ENCODE results near the gene PPM1B.
"Not testable (repeated sequence)": the region's sequence is repeated elsewhere in the genome, so short reads cannot be mapped to it uniquely, and the experiment has no call there.

- TF ChIP-seq TAF1, POLR2A, SPI1, POLR2AphosphoS5, POU2F2 (IDR thresholded peaks at IDR 0.05; ENCODE audit: low read depth, low read length): not testable (repeated sequence)
Measured at GRCh38 chr2:44133602-44134001, 35.1 kb upstream of the PPM1B start.
